H54 (cell line): ENCODE data around the gene GNPDA2.
"Not testable (repeated sequence)": the region's sequence is repeated elsewhere in the genome, so short reads cannot be mapped to it uniquely, and the experiment has no call there.

Experiments
- DNase-seq: peaks from one replicate; pipeline ENCODE4 v3.0.0; 2011; ENCODE audit warnings: low spot score, mixed read lengths; ENCODE audit not compliant: insufficient read length
- FAIRE-seq: peaks from 3 replicates; lab custom pipeline; 2011; peaks lifted over from hg19 to GRCh38; lab: Jason Lieb, UNC
- POLR2A ChIP-seq: IDR thresholded peaks from 2 replicates; pipeline ENCODE4 v1.6.1; 2011; ENCODE audit warnings: low read depth, mild to moderate bottlenecking, low read length

GNPDA2 gene

DNA sequence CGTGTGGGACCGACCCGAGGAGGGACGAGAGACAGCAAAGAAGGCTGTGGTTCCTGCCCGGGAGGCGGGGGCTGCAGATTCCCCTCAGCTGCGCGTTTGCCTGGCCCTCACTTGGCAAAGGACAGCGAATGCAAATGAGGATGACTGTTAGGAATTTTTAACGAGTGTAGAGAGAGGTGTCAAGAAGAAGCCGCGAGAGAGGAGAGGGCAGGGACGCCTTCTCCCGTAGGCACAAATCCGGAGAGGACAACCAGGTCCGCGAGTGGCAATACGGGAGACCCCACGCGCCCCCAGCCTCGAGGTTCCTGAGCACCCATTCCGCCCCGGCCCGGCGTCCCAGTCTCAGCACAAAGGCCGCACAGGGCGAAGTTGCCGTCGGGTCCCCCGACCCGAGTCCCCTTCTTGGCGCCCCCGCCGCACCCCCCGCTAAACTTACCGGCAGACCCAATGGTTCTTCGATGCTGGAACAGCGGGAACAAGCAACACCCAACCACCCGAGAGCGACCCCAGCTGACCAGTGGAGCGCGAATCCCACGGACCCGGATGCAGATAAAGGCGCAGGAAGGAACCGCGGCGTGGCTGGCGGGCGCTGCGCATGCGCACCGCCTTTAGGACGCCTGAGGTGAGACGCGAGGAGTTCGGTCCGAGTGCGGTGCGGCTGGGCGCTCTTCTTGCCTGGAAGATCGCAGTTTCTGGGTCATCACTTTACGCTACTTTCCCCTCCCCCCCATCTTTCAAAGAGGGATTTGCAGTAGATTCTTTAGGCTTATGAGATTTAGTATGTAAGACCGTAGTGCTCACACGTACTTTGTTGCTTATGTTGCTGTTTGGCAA is at the start of gene GNPDA2:
GNPDA2 (minus strand) TSS at position 519 of the 834 bp plus-strand sequence. CDS start 4,349 bp downstream, outside the sequence.
- TF ChIP-seq POLR2A = peak; percentile 83
- no peak for FAIRE-seq
- peak; percentile 57 for DNase-seq

DNA sequence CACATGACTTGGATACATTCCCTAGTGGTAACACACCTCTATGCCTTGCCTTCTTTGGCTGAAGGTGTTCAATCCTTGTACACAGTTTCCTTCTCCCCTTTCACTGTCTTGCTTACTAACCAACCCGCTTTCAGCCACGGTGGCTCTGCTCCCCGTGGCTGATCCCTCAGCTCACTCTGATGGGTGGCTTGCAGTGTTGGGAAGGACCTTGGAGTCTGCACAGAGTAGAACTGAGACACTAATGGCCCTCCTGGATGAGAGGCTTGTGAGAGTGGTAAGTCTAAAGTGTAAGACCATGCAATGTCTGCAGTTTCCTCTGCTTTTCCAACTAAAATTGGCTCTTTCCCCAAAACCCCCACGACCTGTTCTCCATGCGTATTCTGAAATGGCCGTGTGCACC is 46.0 kb upstream of the GNPDA2 start:
- TF ChIP-seq POLR2A = no peak
- FAIRE-seq (no peak), DNase-seq (no peak)

- no peak for TF ChIP-seq POLR2A
- no peak for FAIRE-seq
- DNase-seq = no peak
Observed at GRCh38 chr4:44771789-44772188, 45.4 kb upstream of the GNPDA2 start.

DNA sequence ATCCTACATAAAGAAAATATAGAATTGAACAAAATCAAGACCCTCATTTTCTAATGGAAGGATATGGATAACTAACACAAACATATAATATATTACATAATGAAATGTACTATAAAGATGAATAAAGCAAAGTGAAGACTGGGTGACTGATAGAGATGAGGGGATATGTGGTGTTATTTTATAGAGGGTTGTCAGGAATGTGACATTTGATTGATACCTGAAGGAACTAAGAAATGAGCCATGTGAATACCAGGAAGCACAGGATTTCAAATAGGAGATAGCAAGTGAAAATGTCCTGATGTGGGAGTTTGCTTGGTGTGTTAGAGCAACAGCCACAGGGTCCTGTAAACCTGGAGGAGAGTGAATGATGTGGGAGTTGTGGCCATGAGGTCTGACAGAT is 40.1 kb upstream of the GNPDA2 start:
- TF ChIP-seq POLR2A = no peak
- DNase-seq (no peak), FAIRE-seq (no peak)

DNA sequence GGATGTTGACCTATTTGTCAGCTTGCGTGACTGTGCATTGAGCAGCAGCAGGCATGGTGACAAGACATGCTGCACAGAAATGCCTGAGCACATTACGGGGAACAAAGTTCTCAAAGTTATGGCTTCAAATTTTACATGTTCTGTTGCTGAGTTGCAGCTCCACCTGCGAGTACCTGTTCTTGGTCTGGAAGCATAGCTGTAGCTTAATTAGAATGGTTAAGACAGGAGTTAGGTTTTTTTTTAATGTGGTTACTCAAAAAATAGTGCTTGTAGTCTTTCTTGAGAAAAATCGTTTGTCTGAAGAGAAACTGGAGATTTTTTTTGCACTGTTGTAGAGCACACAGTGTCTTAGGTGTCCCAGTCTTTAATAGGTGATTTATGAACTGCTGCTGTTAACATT is 38.8 kb upstream of the GNPDA2 start:
- no peak for FAIRE-seq
- DNase-seq = no peak
- TF ChIP-seq POLR2A = no peak

DNA sequence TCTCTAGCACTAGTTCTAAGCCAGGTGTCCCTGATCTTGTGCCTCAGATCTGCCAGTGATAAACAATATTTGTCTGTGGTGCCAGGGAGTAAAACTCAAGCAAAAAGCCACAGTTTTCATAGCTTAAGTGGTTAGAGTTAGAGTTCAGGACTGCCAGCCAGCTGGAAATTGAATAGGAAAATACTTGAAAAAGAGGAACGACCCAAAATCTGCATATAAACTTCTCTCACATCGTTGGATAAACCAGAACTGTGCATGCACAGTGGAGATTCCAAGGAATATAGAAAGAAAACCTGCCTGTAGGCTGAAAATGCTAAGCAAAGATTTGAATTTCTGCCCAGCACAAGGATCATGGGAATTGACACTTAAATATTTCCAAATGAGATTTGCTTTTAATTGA is 35.0 kb upstream of the GNPDA2 start:
- FAIRE-seq (no peak), DNase-seq (no peak)
- TF ChIP-seq POLR2A = no peak

GRCh38 chr4:44760142-44760898 is 34.0 kb upstream of the GNPDA2 start:
- FAIRE-seq (no peak), DNase-seq (no peak)
- TF ChIP-seq POLR2A = no peak

GRCh38 chr4:44756559-44756958 is 30.2 kb upstream of the GNPDA2 start:
- DNase-seq (no peak), FAIRE-seq (no peak)
- no peak for TF ChIP-seq POLR2A

DNA sequence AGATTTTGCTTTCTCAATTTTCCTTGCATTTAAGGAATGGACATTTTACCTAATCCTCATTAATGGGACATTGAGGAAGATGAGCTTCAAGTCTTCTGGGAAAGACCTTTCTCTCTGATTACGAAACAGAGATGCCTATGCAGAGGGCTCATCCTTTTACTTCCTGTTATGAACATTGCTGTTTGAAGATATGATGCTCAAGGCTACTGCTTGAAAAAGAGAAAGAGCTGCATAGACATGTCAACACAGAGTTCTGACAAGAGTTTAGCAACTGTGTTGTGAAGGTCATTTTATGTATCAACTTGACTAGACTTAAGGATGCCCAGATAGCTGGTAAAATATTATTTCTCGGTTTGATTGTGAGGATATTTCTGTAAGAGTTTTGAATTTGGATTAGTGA is 13.8 kb upstream of the GNPDA2 start:
- TF ChIP-seq POLR2A = no peak
- FAIRE-seq = no peak
- DNase-seq = no peak

GRCh38 chr4:44738615-44739014 is 12.3 kb upstream of the GNPDA2 start:
- DNase-seq (no peak), FAIRE-seq (no peak)
- TF ChIP-seq POLR2A = no peak

GRCh38 chr4:44736900-44737299 is 10.5 kb upstream of the GNPDA2 start:
- no peak for TF ChIP-seq POLR2A
- DNase-seq (no peak), FAIRE-seq (no peak)

- not testable (repeated sequence) for DNase-seq, FAIRE-seq
Observed at GRCh38 chr4:44728694-44729093, 2.3 kb upstream of the GNPDA2 start.

DNA sequence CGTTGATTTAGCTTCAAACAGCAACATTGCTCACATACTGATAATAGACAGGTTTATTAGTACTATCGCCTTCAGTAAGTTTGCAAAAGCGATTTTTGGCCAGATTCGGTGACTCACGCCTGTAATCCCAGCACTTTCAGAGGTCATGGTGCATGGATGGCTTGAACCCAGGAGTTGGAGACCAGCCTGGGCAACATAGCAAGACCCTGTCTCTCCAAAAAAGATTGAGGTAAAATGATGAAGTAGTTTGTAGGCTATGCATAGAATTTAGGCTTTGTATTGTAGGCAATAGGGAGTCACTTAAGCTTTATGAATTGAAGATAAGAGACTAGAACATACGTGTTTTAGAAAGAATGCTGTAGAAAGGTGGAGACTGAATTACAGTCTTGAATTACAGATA is 1.1 kb upstream of the GNPDA2 start:
- no peak for FAIRE-seq
- no peak for TF ChIP-seq POLR2A
- DNase-seq = no peak

DNA sequence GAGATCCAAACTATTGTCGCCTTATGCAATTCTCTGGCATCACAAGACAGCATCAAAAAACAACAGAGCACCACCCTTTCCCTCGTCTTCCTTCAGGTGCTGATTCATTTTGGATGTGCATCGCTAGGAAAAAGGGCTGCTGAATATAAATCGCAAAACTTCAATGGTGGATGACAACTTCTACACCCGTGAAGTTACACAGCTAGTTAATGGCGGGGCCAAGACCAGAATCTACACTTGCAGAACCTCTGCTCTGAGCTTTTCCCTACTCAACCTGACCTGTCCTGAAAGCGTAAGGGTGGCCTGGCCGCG is 674 bp downstream of the GNPDA2 start:
- TF ChIP-seq POLR2A = no peak
- FAIRE-seq (no peak), DNase-seq (peak; percentile 0)

GRCh38 chr4:44725166-44725565 is 1.2 kb downstream of the GNPDA2 start:
- DNase-seq = no peak
- no peak for FAIRE-seq
- TF ChIP-seq POLR2A = no peak
